ENCODE measurements around the gene ZFP2. TPM values are rescaled to one million over a fixed set of nuclear protein-coding genes. Genes with fewer than 3 reads are reported as not detected.

ZFP2 gene
- total RNA-seq, 1 experiment from 2014 or later = 0.52 TPM

DNA sequence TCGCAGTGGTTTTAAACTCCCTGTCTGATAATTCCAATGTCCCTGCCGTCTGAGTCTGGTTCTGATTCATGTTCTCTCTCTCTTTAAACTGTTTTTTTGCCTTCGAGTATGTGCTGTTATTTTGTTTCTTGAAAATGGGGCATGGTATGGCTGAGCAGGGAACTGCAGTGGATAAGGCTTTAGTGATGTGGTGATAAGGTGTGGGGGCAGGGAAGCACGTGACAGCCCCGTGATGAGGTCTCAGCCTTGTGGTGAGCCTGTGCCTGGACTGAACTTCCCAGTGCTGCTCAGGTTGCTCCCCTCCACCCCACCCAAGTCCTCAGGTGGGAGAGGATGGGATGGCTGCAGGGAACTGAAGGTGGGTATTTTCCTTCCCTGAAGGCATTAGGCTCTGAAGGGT lies 41.4 kb upstream of the ZFP2 start:
- Histone ChIP-seq H3K27ac (ENCODE audit: insufficient read length, low read depth, low read length) (no peak overlapping the region), H3K56ac (ENCODE audit: insufficient read length, low read depth, low read length) (no peak overlapping the region), H3K4me2 (ENCODE audit: insufficient read depth, insufficient read length, low read length) (no peak overlapping the region), H4K91ac (ENCODE audit: insufficient read length, low read depth, low read length) (no peak overlapping the region), H3K79me2 (ENCODE audit: insufficient read depth, low read length) (no peaks in the 10 kb centered on the region), H4K5ac (ENCODE audit: insufficient read length, low read depth, low read length) (no peak overlapping the region), H4K20me1 (ENCODE audit: control insufficient read depth, insufficient read depth, insufficient read length) (no peaks in the 10 kb centered on the region), H2AK5ac (ENCODE audit: insufficient read length, low read length) (no peak overlapping the region), H3K9ac (ENCODE audit: extremely low read depth, insufficient read length, low read length) (no peak overlapping the region), H3K23me2 (ENCODE audit: insufficient read length, low read depth, low read length, poor library complexity, severe bottlenecking) (no peaks in the 10 kb centered on the region), H2BK20ac (ENCODE audit: low read depth, low read length, poor library complexity, severe bottlenecking) (no peak overlapping the region), H3K79me1 (ENCODE audit: insufficient read depth, low read depth, low read length, poor library complexity, severe bottlenecking) (no peaks in the 10 kb centered on the region), H2BK5ac (ENCODE audit: insufficient read length, low read length) (no peak overlapping the region), H2BK12ac (ENCODE audit: insufficient read length, low read depth, low read length) (no peak overlapping the region), H2BK120ac (ENCODE audit: low read depth, low read length, poor library complexity, severe bottlenecking) (no peak overlapping the region), H3K9me3 (ENCODE audit: control insufficient read depth, low read depth, low read length) (no peaks in the 10 kb centered on the region), H4K8ac (replicated peaks; ENCODE audit: insufficient read length, low read depth, low read length) (no peak overlapping the region), H2AFZ (ENCODE audit: low read length) (no peak overlapping the region), H3K23ac (ENCODE audit: insufficient read length, low read depth, low read length) (no peak overlapping the region), H3K14ac (ENCODE audit: insufficient read depth, low read length) (no peak overlapping the region), H2BK15ac (ENCODE audit: low read depth, low read length) (no peak overlapping the region), H3T11ph (ENCODE audit: low read length) (no peak overlapping the region), H3K27me3 (ENCODE audit: insufficient read depth, low read length) (no peaks in the 10 kb centered on the region), H3K4me1 (ENCODE audit: insufficient read depth, low read length) (no peaks in the 10 kb centered on the region; the same call in 1 of the 2 replicates), H3K4ac (ENCODE audit: low read depth, low read length) (no peak overlapping the region), H3K18ac (ENCODE audit: insufficient read length, low read depth, low read length) (no peak overlapping the region)
- H3K4me1 Mint-ChIP-seq = peaks cover 2% of the 10 kb centered on the region in 2 experiments; a peak in 1 of 4 replicates
- no peak overlapping the region for H3K27ac Mint-ChIP-seq
- H3K4me3 Mint-ChIP-seq = no peak overlapping the region
- peaks cover 10 to 38% of the 10 kb centered on the region in 2 experiments; a peak in 4 of 5 replicates for H3K9me3 Mint-ChIP-seq
- no peaks in the 10 kb centered on the region; the same call in 1 of the 2 replicates for H3K27me3 Mint-ChIP-seq (ENCODE audit: low read depth)
- DNase-seq = no peak
- WGBS (ENCODE audit: extremely low coverage, insufficient read length, low lambda C conversion rate) = no CpG with 5 or more reads among the region's 5 CpGs
- peaks cover 0 to 2% (median 0%) of the 10 kb centered on the region in 3 experiments; a peak in 3 of 7 replicates for H3K36me3 Mint-ChIP-seq (ENCODE audit: insufficient read depth in 1 of 3, low read depth in 3 of 3)
- TF ChIP-seq, protein P1, sequence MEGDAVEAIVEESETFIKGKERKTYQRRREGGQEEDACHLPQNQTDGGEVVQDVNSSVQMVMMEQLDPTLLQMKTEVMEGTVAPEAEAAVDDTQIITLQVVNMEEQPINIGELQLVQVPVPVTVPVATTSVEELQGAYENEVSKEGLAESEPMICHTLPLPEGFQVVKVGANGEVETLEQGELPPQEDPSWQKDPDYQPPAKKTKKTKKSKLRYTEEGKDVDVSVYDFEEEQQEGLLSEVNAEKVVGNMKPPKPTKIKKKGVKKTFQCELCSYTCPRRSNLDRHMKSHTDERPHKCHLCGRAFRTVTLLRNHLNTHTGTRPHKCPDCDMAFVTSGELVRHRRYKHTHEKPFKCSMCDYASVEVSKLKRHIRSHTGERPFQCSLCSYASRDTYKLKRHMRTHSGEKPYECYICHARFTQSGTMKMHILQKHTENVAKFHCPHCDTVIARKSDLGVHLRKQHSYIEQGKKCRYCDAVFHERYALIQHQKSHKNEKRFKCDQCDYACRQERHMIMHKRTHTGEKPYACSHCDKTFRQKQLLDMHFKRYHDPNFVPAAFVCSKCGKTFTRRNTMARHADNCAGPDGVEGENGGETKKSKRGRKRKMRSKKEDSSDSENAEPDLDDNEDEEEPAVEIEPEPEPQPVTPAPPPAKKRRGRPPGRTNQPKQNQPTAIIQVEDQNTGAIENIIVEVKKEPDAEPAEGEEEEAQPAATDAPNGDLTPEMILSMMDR (conservative IDR thresholded peaks at IDR 0.05) = no peak
